Transverse colon (tissue), 4 donors: ENCODE results near the gene PPIH. TPM values are rescaled to one million over a fixed set of nuclear protein-coding genes. Genes with fewer than 3 reads are reported as not detected.
"Not testable (repeated sequence)": the region's sequence is repeated elsewhere in the genome, so short reads cannot be mapped to it uniquely, and the experiment has no call there.

Experiments used
- DNase-seq: peaks from one replicate; pipeline ENCODE4 v3.0.0-alpha.2; 2019
- H3K27ac ChIP-seq, 4 donors: fragments of 200-600 bp; sonication (generic); 2 replicates each; pipeline ENCODE4 v1.5.1; 2016 to 2018; ENCODE audit warnings: inconsistent platforms in 4 of 4
- H3K27me3 ChIP-seq: fragments of 200-600 bp; sonication (generic); 2 replicates; pipeline ENCODE4 v1.5.1; 2017; ENCODE audit warnings: inconsistent platforms
- H3K36me3 ChIP-seq, 4 donors: fragments of 200-600 bp; sonication (generic); 2 replicates each; pipeline ENCODE4 v1.5.1; 2017 to 2019; ENCODE audit warnings: inconsistent platforms in 4 of 4
- H3K4me1 ChIP-seq, 4 donors: fragments of 200-600 bp; sonication (generic); 2 replicates each; pipeline ENCODE4 v1.5.1; 2017 to 2020; ENCODE audit warnings: inconsistent platforms in 4 of 4
- H3K4me3 ChIP-seq, 4 donors: fragments of 200-600 bp; sonication (generic); 1 replicate in 1 of 4; 2 replicates in 3 of 4; pipeline versions ENCODE4 v1.5.1 to v1.6.1; 2017 to 2019; ENCODE audit warnings: inconsistent platforms in 4 of 4
- H3K9me3 ChIP-seq, 2 donors: fragments of 200-600 bp; sonication (generic); 2 replicates each; pipeline ENCODE4 v1.5.1; 2017 to 2019; ENCODE audit warnings: inconsistent platforms in 2 of 2
- CTCF ChIP-seq, 5 experiments: fragments of 200-600 bp in 3 of 5; fragments of 450-650 bp in 2 of 5; sonication (generic) in 3 of 5; IDR thresholded peaks; 1 replicate in 2 of 5; 2 replicates in 3 of 5; pipeline ENCODE4 v1.5.1; 2016 to 2017; ENCODE audit warnings: antibody characterized with exemption in 5 of 5, inconsistent platforms in 3 of 5, mild to moderate bottlenecking in 2 of 5, moderate library complexity in 1 of 5
- EP300 ChIP-seq: sonication (generic); formaldehyde crosslinking; IDR thresholded peaks from one replicate; pipeline ENCODE4 v1.6.1; 2017; ENCODE audit warnings: antibody characterized with exemption, low read depth
- POLR2A ChIP-seq: fragments of 450-650 bp; IDR thresholded peaks from one replicate; pipeline ENCODE4 v1.6.1; 2016; ENCODE audit warnings: antibody characterized with exemption, mild to moderate bottlenecking, moderate library complexity
- POLR2AphosphoS5 ChIP-seq, 3 donors: sonication (generic); formaldehyde crosslinking; IDR thresholded peaks; one replicate each; pipeline ENCODE4 v1.6.1; 2016; ENCODE audit warnings: antibody characterized with exemption in 3 of 3
- WGBS, 2 donors: methylation state at CpG; one replicate each; pipeline ENCODE4 v1.1.5; 2018; ENCODE audit warnings: low coverage in 1 of 2; 5-methylcytosine and 5-hydroxymethylcytosine counted together
- in situ Hi-C, 4 donors: fragments of 200-750 bp; cut with MboI; loops; one replicate each; pipeline versions ENCODE4 v1.15.0 to v1.15.1; 2017; ENCODE audit warnings: low sequenced_read_pairs in 3 of 4, low pct_ligation_motif_present in 1 of 4, low pct_unique_long_range_greater_than_20kb in 1 of 4
- intact Hi-C: fragments of 100-400 bp; cut with DNase I; formaldehyde crosslinking; loops from one replicate; pipeline ENCODE4 v1.15.1; 2023; ENCODE audit warnings: low total_unique reads
- total RNA-seq, 4 donors: library from RNA; depleted of rRNA; stranded (reverse); fragments of >200 nt; gene quantifications; one replicate each; pipeline ENCODE4 v1.1.0, GENCODE V29; 2016

The PPIH gene
- total RNA-seq, 4 donors from 2014 or later, result 16.9 to 26.5 (median 24.6) TPM; not detected in 1

- Histone ChIP-seq H3K27ac (no peak overlapping the region), H3K4me1 (peaks cover 0 to 23% (median 5%) of the 10 kb centered on the region in 4 donors), H3K36me3 (peaks cover 0 to 66% (median 28%) of the 10 kb centered on the region in 4 donors), H3K9me3 (no peaks in the 10 kb centered on the region), H3K27me3 (no peaks in the 10 kb centered on the region), H3K4me3 (no peak overlapping the region)
- 92% methylated on average over 2 to 4 of the region's 4 CpGs for WGBS, 2 donors
- DNase-seq, result no peak
- in situ Hi-C loops, result no loop called here
- TF ChIP-seq POLR2AphosphoS5 (IDR thresholded peaks at IDR 0.05) (no peak), CTCF (IDR thresholded peaks at IDR 0.05) (no peak), EP300 (no peak), POLR2A (no peak)
- intact Hi-C loops, result loop anchor here (10.0 kb wide), 1 partner anchor 47 kb away; the partner anchor contains the start of gene CLDN19
Observed at GRCh38 chr1:42698081-42698813, 40.0 kb downstream of the PPIH start.

- TF ChIP-seq POLR2AphosphoS5 (IDR thresholded peaks at IDR 0.05), result no peak
- no peak for TF ChIP-seq CTCF (IDR thresholded peaks at IDR 0.05)
- no peak for TF ChIP-seq EP300
- Histone ChIP-seq H3K9me3 (no peaks in the 10 kb centered on the region), H3K36me3 (peaks cover 0 to 83% (median 28%) of the 10 kb centered on the region in 4 donors), H3K27me3 (no peaks in the 10 kb centered on the region), H3K4me3 (no peak overlapping the region), H3K27ac (no peak overlapping the region), H3K4me1 (peaks cover 0 to 5% (median 0%) of the 10 kb centered on the region in 4 donors)
- intact Hi-C loops, result no loop called here
- in situ Hi-C loops, result no loop called here
- no peak for DNase-seq
Observed at GRCh38 chr1:42700006-42700405, 41.8 kb downstream of the PPIH start.

- Histone ChIP-seq H3K4me3 (no peak overlapping the region), H3K27ac (no peak overlapping the region), H3K36me3 (peaks cover 0 to 71% (median 21%) of the 10 kb centered on the region in 4 donors), H3K9me3 (no peaks in the 10 kb centered on the region), H3K4me1 (no peaks in the 10 kb centered on the region), H3K27me3 (no peaks in the 10 kb centered on the region)
- no peak for TF ChIP-seq EP300
- no peak for TF ChIP-seq POLR2AphosphoS5 (IDR thresholded peaks at IDR 0.05)
- no peak for TF ChIP-seq POLR2A
- TF ChIP-seq CTCF (IDR thresholded peaks at IDR 0.05), result no peak
- in situ Hi-C loops (no loop called here), intact Hi-C loops (no loop called here)
- no peak for DNase-seq
- WGBS, 2 donors, result 91 to 93% methylated on average over 3 to 7 of the region's 7 CpGs
Observed at GRCh38 chr1:42703888-42704464, 45.8 kb downstream of the PPIH start.

GRCh38 chr1:42712808-42713207, 54.6 kb downstream of the PPIH start:
- H3K4me1 ChIP-seq, H3K27me3 ChIP-seq, H3K27ac ChIP-seq, DNase-seq, intact Hi-C loops, in situ Hi-C loops, H3K4me3 ChIP-seq: not testable (repeated sequence)
- 100% methylated on average over 1 to 3 of the region's 3 CpGs for WGBS, 2 donors
- peaks cover 4 to 11% of the 10 kb centered on the region in 2 donors for H3K9me3 ChIP-seq
- peaks cover 0 to 21% (median 5%) of the 10 kb centered on the region in 4 donors for H3K36me3 ChIP-seq
